HL-60/S4 (cell line): ENCODE results near the gene LRRC61.
"Not testable (repeated sequence)": the region's sequence is repeated elsewhere in the genome, so short reads cannot be mapped to it uniquely, and the experiment has no call there.

Experiments
- in situ Hi-C: fragments of 300-500 bp; cut with MboI; formaldehyde crosslinking; loops from 2 replicates; pipeline ENCODE4 v1.14.3; 2022; ENCODE audit warnings: low sequenced_read_pairs

The LRRC61 gene

DNA sequence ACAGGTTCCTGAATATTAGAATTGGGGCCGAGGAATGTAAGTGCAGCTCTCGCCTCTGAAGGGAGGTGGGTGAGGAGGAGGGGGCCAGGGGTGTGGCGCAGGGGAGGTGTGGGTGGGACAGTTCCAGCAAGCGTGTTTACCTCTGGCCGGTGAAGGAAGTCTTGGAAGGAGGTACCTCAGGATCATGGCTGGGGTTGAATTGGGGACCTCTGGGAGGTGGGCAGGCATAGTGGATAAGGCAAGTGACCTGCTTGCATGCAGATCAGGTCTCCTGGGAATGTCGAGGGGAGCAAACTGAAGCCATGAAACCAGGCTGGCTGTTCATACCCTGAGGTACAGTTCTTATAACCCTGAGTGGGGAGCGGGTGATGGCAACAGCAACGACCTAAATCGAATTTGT, 57.9 kb downstream of the LRRC61 start:
- in situ Hi-C loops = no loop called here

DNA sequence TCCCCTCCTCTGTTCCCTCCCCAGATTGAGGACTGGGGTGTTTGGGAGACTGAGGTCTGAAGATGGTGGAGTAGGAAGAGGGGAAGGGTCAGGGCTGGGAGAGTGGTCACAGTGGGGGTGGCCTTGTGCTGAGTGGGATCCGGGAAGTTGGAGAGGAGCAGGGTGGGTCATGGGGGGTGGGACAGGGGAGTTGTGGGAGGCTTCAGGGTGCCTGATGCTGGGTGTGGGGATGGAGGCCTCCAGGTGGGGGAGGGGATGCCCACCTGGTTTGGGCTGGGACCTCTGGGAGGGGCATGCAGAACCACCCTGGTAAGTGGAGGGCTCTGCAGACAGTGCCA, 58.6 kb downstream of the LRRC61 start:
- in situ Hi-C loops = no loop called here

- in situ Hi-C loops = no loop called here
Observed at GRCh38 chr7:150382123-150382843, 59.1 kb downstream of the LRRC61 start.

- in situ Hi-C loops = no loop called here
Observed at GRCh38 chr7:150382844-150383225, 59.7 kb downstream of the LRRC61 start.

GRCh38 chr7:150383710-150384397, 60.7 kb downstream of the LRRC61 start:
- in situ Hi-C loops = no loop called here

DNA sequence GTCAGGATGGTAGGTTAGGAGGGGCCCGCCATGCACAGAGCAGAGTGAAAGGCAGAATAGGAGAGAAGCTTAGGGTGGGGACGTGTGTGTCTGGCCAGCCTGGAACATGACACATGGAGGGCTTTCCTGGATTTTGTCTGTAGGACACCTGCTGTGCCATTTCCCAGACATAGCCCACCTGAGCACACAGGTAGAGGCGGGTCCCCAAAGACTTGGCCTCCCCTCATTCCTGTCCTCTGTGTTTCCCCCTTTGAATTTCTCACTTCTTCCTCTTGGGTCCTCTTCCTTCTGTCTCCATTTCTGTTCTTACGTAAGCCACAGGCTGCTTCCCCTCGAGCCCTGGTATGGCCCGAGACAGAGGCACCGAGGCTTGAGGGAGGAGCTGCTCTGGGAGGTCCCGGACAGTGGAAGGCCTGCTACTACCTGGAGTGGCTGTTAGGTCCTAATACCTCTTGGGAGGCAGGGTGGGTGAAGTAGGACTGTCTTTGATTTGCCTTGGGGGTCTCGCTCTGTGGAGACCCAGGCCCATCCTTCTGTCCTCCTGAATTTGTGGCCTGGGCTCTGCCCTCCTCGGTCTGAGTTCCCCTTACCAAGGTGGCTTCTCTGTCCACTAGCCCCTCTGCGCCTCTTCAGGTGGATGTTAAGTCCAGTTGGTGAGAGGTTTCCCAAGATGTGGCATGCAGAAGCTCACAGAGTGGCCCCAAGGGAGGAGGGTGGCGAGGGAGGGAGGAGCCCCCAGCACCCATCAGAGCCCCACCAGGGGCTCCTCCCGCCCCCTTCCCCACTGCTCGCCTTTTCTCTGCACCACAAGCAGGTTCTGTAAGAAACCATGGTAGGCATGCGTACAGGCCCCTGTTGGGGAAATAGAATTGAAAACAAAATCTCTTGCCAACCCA, 61.5 kb downstream of the LRRC61 start:
- in situ Hi-C loops = no loop called here

DNA sequence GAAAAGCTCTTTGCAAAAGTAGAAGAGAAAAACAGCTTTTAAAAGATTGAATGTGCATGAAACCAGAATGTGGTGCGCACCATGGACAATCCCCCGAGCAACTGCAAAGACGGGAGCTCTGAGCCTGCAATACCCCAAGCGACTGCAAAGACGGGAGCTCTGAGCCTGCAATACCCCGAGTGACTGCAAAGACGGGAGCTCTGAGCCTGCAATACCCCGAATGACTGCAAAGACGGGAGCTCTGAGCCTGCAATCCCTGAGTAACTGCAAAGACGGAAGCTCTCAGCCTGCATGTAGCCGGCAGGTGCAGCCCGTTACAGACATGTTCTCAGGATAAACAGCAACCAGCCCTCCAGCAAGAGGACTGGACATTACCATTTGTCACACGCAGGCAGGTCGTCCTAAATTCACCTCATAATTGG, 62.2 kb downstream of the LRRC61 start:
- in situ Hi-C loops = no loop called here

DNA sequence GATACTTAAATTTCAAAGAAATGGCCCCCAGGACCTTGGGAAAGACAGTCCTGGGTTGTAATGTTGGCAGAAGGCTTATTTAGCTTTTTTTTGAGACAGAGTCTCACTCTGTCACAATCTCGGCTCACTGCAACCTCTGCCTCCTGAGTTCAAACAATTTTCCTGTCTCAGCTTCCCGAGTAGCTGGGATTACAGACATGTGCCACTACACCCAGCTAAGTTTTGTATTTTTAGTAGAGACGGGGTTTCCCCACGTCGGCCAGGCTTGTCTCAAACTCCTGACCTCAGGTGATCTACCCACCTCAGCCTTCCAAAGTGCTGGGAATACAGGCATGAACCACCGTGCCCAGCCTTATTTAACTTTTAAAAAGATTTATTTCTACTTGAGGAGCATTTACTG, 62.7 kb downstream of the LRRC61 start:
- in situ Hi-C loops = not testable (repeated sequence)
